Measurements from ENCODE around the gene SESN1. TPM values are rescaled to one million over a fixed set of nuclear protein-coding genes. Genes with fewer than 3 reads are reported as not detected.

The SESN1 gene
- total RNA-seq, 1 donor from 2014 or later, result 27.1 TPM

DNA sequence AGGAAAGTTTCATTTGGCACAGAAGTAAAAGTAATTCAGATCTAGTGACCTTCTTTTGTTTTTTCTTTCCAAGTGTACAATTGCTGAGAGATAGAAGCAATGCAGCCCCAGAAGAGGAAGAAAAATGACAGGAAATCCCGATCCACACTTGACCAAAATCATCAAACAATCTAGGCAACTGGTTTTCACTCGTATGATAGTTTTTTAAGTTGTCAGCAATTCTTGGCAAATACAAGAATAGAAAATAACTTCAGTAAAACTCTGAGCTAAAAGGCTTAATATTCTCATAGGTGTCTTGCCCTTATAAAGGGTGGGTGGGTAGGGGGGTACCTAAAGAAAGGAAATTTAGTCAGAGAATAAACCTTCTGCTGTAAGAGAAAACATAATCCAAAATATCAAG is 36.0 kb downstream of the SESN1 start:
- Mint-ChIP-seq H3K4me1 (ENCODE audit: low read depth, unreplicated experiment) (peaks cover 24% of the 10 kb centered on the region), H3K36me3 (ENCODE audit: unreplicated experiment) (no peaks in the 10 kb centered on the region), H3K4me3 (ENCODE audit: unreplicated experiment) (no peak overlapping the region), H3K9me3 (ENCODE audit: unreplicated experiment) (peaks cover 1% of the 10 kb centered on the region), H3K27me3 (ENCODE audit: unreplicated experiment) (peaks cover 2% of the 10 kb centered on the region), H3K27ac (ENCODE audit: unreplicated experiment) (no peak overlapping the region)
- no peak for DNase-seq
- TF ChIP-seq, protein P1, sequence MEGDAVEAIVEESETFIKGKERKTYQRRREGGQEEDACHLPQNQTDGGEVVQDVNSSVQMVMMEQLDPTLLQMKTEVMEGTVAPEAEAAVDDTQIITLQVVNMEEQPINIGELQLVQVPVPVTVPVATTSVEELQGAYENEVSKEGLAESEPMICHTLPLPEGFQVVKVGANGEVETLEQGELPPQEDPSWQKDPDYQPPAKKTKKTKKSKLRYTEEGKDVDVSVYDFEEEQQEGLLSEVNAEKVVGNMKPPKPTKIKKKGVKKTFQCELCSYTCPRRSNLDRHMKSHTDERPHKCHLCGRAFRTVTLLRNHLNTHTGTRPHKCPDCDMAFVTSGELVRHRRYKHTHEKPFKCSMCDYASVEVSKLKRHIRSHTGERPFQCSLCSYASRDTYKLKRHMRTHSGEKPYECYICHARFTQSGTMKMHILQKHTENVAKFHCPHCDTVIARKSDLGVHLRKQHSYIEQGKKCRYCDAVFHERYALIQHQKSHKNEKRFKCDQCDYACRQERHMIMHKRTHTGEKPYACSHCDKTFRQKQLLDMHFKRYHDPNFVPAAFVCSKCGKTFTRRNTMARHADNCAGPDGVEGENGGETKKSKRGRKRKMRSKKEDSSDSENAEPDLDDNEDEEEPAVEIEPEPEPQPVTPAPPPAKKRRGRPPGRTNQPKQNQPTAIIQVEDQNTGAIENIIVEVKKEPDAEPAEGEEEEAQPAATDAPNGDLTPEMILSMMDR (IDR thresholded peaks at IDR 0.05; ENCODE audit: partially characterized antibody, unreplicated experiment), result no peak

DNA sequence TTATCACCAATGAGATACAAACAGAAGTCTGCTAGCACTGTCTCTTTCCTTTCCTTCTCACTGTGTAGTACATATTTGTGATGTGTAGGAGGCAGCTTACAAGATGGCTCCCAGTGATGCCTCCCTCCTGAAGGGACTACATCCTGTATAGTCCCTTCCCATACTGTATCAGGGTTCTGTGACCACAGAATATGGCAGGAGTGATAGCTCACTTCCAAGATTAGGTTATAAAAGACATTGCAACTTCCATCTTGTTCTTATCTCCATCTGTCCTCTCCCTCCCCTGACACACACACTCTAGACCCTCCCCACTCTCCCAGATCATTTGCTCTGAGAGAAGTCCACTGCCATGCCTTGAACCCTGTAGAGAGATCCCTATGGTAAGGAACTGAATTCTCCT is 38.0 kb downstream of the SESN1 start:
- no peaks in the 10 kb centered on the region for H3K9me3 Mint-ChIP-seq (ENCODE audit: unreplicated experiment)
- TF ChIP-seq, protein P1 (IDR thresholded peaks at IDR 0.05; ENCODE audit: partially characterized antibody, unreplicated experiment), result no peak
- no peak for DNase-seq
- H3K27me3 Mint-ChIP-seq (ENCODE audit: unreplicated experiment), result peaks cover 2% of the 10 kb centered on the region
- H3K36me3 Mint-ChIP-seq (ENCODE audit: unreplicated experiment), result no peaks in the 10 kb centered on the region
- H3K4me3 Mint-ChIP-seq (ENCODE audit: unreplicated experiment), result no peak overlapping the region
- peaks cover 34% of the 10 kb centered on the region for H3K4me1 Mint-ChIP-seq (ENCODE audit: low read depth, unreplicated experiment)
- no peak overlapping the region for H3K27ac Mint-ChIP-seq (ENCODE audit: unreplicated experiment)

DNA sequence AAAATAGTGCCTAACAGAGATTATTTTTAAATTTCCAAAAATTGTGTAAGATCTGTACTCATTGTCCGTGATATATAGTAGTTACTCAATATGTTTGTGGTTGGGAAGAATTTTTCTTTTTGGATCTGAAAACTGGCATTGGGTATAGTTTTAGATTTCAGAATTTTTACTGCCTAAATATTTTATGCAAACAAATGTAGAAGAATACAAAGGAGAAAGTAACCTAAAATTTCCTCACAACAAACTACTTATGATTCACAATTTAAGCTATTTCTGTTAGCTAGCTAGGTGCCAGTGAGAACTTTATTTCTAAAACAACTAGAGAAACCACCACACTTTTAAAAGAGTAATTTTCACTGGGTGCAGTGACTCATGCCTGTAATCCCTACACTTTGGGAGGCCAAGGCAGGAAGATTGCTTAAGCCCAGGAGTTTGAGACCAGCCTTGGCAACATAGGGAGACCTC is 38.8 kb downstream of the SESN1 start:
- DNase-seq, result no peak
- no peak overlapping the region for H3K27ac Mint-ChIP-seq (ENCODE audit: unreplicated experiment)
- H3K4me3 Mint-ChIP-seq (ENCODE audit: unreplicated experiment), result no peak overlapping the region
- peaks cover 33% of the 10 kb centered on the region for H3K4me1 Mint-ChIP-seq (ENCODE audit: low read depth, unreplicated experiment)
- TF ChIP-seq, protein P1 (IDR thresholded peaks at IDR 0.05; ENCODE audit: partially characterized antibody, unreplicated experiment), result no peak
- no peaks in the 10 kb centered on the region for H3K9me3 Mint-ChIP-seq (ENCODE audit: unreplicated experiment)
- H3K36me3 Mint-ChIP-seq (ENCODE audit: unreplicated experiment), result no peaks in the 10 kb centered on the region
- peaks cover 2% of the 10 kb centered on the region for H3K27me3 Mint-ChIP-seq (ENCODE audit: unreplicated experiment)

DNA sequence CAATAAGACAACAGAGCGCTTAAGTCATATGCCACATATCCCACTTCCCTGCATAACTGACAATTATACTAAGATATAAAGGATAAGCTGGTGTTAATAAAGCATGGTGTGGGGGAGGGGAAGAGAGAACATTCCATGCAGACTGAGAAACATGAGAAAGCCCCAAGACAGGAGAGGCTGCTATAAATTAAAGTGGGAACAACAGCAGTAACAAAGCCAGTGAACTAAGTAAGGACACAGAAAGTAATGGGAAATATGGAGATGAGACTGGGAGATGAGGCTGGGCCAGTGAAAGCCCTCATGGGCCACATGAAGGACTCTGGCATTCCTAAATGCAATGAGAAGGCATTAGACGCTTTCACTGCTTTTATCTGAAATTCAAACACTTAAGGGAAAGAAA is 41.3 kb downstream of the SESN1 start:
- no peak for DNase-seq
- Mint-ChIP-seq H3K27ac (ENCODE audit: unreplicated experiment) (peak overlapping the region; percentile 6), H3K4me3 (ENCODE audit: unreplicated experiment) (no peak overlapping the region), H3K9me3 (ENCODE audit: unreplicated experiment) (peaks cover 3% of the 10 kb centered on the region), H3K27me3 (ENCODE audit: unreplicated experiment) (peaks cover 2% of the 10 kb centered on the region), H3K4me1 (ENCODE audit: low read depth, unreplicated experiment) (peaks cover 26% of the 10 kb centered on the region), H3K36me3 (ENCODE audit: unreplicated experiment) (peaks cover 10% of the 10 kb centered on the region)
- TF ChIP-seq, protein P1 (IDR thresholded peaks at IDR 0.05; ENCODE audit: partially characterized antibody, unreplicated experiment), result no peak

DNA sequence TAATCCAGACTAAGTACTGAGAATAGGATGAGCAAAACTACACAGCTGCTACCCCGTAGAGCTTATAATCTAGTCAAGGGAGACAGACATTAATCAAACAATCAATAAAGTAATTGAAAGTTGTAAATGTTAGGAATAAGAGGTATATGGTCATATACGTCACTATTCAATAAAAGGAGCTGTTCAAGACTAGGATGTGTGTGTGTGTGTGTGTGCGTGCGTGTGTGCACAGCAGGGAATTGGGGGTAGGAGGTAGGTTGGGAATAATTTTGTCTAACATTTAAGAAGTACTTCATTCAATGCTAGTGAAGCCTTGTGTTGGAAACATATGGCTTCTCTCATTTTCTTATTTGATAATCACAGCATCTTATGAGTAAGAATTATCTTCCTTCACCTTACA is 41.8 kb downstream of the SESN1 start:
- DNase-seq, result no peak
- peaks cover 5% of the 10 kb centered on the region for H3K27me3 Mint-ChIP-seq (ENCODE audit: unreplicated experiment)
- H3K36me3 Mint-ChIP-seq (ENCODE audit: unreplicated experiment), result peaks cover 14% of the 10 kb centered on the region
- H3K27ac Mint-ChIP-seq (ENCODE audit: unreplicated experiment), result peak overlapping the region; percentile 52
- TF ChIP-seq, protein P1 (IDR thresholded peaks at IDR 0.05; ENCODE audit: partially characterized antibody, unreplicated experiment), result no peak
- no peak overlapping the region for H3K4me3 Mint-ChIP-seq (ENCODE audit: unreplicated experiment)
- peaks cover 25% of the 10 kb centered on the region for H3K4me1 Mint-ChIP-seq (ENCODE audit: low read depth, unreplicated experiment)
- H3K9me3 Mint-ChIP-seq (ENCODE audit: unreplicated experiment), result peaks cover 6% of the 10 kb centered on the region
